MCF 10A (cell line): ENCODE measurements around the gene KPNA5. TPM values are rescaled to one million over a fixed set of nuclear protein-coding genes. Genes with fewer than 3 reads are reported as not detected.

ENCODE experiments used
- BruUV-seq: library from RNA; stranded (reverse); fragments of 400-500 nt; replicated peaks from 2 replicates; lab custom pipeline; 2021; lab: Mats Ljungman, UMichigan
- CTCF ChIA-PET: fragments of 300-600 bp; sonication (Branson Sonifier 250); formaldehyde crosslinking; extraction: SDS; loops from one replicate; lab custom pipeline; 2021; ENCODE audit warnings: antibody characterized with exemption, inconsistent platforms; lab: Yijun Ruan, JAX
- POLR2A ChIA-PET: fragments of 300-600, 350-650 bp; sonication (Branson Sonifier 250); formaldehyde crosslinking; extraction: SDS; loops from one replicate; lab custom pipeline; 2020; ENCODE audit warnings: antibody characterized with exemption, inconsistent platforms; lab: Yijun Ruan, JAX
- DNase-seq: peaks from one replicate; pipeline ENCODE4 v3.0.0-alpha.2; 2018; ENCODE audit not compliant: unreplicated experiment
- H3K27ac Mint-ChIP-seq: one replicate; pipeline ENCODE4 v1.8.0; 2022; ENCODE audit warnings: mild to moderate bottlenecking, low read depth, mixed read lengths; ENCODE audit not compliant: unreplicated experiment
- H3K27me3 Mint-ChIP-seq: one replicate; pipeline ENCODE4 v1.8.0; 2022; ENCODE audit warnings: mixed read lengths; ENCODE audit not compliant: insufficient read depth, unreplicated experiment
- H3K36me3 Mint-ChIP-seq: one replicate; pipeline ENCODE4 v1.8.0; 2022; ENCODE audit warnings: mild to moderate bottlenecking, moderate library complexity, mixed read lengths; ENCODE audit not compliant: insufficient read depth, unreplicated experiment
- H3K4me1 Mint-ChIP-seq: one replicate; pipeline ENCODE4 v1.8.0; 2022; ENCODE audit warnings: mixed read lengths; ENCODE audit not compliant: insufficient read depth, unreplicated experiment
- H3K4me3 Mint-ChIP-seq: one replicate; pipeline ENCODE4 v1.8.0; 2022; ENCODE audit warnings: mild to moderate bottlenecking, moderate library complexity, mixed read lengths; ENCODE audit not compliant: unreplicated experiment
- H3K9me3 Mint-ChIP-seq: one replicate; pipeline ENCODE4 v1.8.0; 2022; ENCODE audit warnings: mixed read lengths; ENCODE audit not compliant: unreplicated experiment
- intact Hi-C: fragments of 100-400 bp; cut with micrococcal nuclease; formaldehyde crosslinking; loops from 2 replicates; pipeline ENCODE4 v1.14.1; 2022
- total RNA-seq: library from RNA; stranded (reverse); gene quantifications from 2 replicates; pipeline ENCODE4 v1.2.3, GENCODE V29; 2022
- TF ChIP-seq, protein P1 (sequence below): fragments of 200-600 bp; IDR thresholded peaks from one replicate; pipeline ENCODE4 v1.8.0; 2022; ENCODE audit warnings: antibody characterized with exemption, mild to moderate bottlenecking; ENCODE audit not compliant: unreplicated experiment

KPNA5 gene
- total RNA-seq, 1 experiment from 2014 or later = 6.0 TPM

DNA sequence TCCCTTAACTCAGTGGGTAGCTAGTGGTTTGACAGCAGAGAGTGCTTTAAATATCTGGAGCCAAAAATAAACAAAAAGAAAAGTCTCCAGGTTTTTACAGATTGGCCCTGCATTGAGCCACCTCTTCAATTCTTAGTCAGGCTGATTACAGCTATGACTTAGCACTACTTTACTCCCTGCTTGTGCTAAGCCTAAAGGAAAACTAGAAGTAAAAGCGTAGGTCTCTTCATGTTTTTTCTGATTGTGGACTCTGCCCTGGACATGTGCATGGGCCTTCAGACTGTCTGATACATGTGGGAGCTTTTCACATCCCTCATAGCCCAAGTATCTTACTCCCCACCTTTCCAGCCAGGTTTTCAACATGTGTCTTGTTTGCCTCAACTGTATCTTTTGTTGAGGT is 33.3 kb downstream of the KPNA5 start:
- no peak for DNase-seq
- CTCF ChIA-PET = no interaction called here
- POLR2A ChIA-PET = interaction anchor here (0.6 kb wide), 1 partner anchor 317 kb away, joined by 3 read pairs; no protein-coding TSS in a partner anchor
- TF ChIP-seq, protein P1, sequence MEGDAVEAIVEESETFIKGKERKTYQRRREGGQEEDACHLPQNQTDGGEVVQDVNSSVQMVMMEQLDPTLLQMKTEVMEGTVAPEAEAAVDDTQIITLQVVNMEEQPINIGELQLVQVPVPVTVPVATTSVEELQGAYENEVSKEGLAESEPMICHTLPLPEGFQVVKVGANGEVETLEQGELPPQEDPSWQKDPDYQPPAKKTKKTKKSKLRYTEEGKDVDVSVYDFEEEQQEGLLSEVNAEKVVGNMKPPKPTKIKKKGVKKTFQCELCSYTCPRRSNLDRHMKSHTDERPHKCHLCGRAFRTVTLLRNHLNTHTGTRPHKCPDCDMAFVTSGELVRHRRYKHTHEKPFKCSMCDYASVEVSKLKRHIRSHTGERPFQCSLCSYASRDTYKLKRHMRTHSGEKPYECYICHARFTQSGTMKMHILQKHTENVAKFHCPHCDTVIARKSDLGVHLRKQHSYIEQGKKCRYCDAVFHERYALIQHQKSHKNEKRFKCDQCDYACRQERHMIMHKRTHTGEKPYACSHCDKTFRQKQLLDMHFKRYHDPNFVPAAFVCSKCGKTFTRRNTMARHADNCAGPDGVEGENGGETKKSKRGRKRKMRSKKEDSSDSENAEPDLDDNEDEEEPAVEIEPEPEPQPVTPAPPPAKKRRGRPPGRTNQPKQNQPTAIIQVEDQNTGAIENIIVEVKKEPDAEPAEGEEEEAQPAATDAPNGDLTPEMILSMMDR = no peak
- Mint-ChIP-seq H3K27me3 (no peaks in the 10 kb centered on the region), H3K27ac (no peak overlapping the region), H3K4me3 (no peak overlapping the region), H3K4me1 (no peaks in the 10 kb centered on the region), H3K9me3 (no peaks in the 10 kb centered on the region), H3K36me3 (peaks cover 64% of the 10 kb centered on the region)
- no TSS peak for BruUV-seq
- intact Hi-C loops = no loop called here

DNA sequence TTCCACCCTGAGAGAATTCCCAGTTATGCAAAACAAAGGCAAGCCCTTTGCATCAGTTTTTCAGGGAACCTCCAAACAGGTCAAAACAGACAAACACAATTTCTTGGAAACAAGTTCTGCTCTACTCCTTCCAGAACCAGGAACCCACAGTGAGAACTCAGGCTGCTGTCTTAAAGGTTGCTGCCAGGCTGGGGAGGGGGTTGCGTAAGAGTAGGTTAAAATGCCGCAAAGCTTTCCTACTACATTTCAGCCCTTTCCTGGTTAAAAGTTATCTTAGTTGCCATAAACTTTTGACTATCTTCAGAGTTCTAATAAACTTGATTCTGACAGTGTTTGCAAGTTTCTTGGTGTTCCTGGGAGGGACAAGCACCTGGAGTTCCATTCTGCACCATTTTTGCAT is 33.8 kb downstream of the KPNA5 start:
- ChIA-PET CTCF (no interaction called here), POLR2A (interaction anchor here (0.7 kb wide), 1 partner anchor 208 kb away, joined by 3 read pairs; no protein-coding TSS in a partner anchor)
- Mint-ChIP-seq H3K9me3 (no peaks in the 10 kb centered on the region), H3K27ac (no peak overlapping the region), H3K27me3 (no peaks in the 10 kb centered on the region), H3K4me1 (no peaks in the 10 kb centered on the region), H3K36me3 (peaks cover 63% of the 10 kb centered on the region), H3K4me3 (no peak overlapping the region)
- intact Hi-C loops = no loop called here
- TF ChIP-seq, protein P1 = no peak
- DNase-seq = no peak
- BruUV-seq = no TSS peak

DNA sequence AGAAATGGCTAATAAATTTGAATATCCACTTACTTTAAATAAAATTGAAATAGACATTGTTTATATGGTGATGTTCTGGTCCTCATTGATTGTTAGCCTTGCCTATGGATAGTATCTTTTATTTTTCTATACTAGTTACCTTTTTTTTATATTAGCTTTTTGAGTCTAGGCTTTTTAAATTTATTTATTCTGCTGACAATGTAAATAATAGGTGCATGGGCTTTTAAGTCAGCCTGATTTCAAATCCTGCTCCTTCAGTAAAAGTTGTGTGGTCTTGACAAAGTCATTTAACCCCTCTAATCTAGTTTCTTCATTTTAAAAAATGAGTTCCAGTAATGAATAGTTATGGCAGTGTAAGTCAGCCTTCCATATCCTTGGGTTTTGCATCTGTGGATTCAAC is 45.9 kb downstream of the KPNA5 start:
- BruUV-seq = no TSS peak
- intact Hi-C loops = no loop called here
- DNase-seq = no peak
- Mint-ChIP-seq H3K4me1 (no peaks in the 10 kb centered on the region), H3K36me3 (peaks cover 61% of the 10 kb centered on the region), H3K27me3 (no peaks in the 10 kb centered on the region), H3K27ac (no peak overlapping the region), H3K9me3 (no peaks in the 10 kb centered on the region), H3K4me3 (no peak overlapping the region)
- ChIA-PET POLR2A (no interaction called here), CTCF (interaction anchor here (0.6 to 0.7 kb wide), 2 partner anchors 23 to 40 kb away, joined by 3 read pairs; no protein-coding TSS in a partner anchor)
- TF ChIP-seq, protein P1 = no peak

DNA sequence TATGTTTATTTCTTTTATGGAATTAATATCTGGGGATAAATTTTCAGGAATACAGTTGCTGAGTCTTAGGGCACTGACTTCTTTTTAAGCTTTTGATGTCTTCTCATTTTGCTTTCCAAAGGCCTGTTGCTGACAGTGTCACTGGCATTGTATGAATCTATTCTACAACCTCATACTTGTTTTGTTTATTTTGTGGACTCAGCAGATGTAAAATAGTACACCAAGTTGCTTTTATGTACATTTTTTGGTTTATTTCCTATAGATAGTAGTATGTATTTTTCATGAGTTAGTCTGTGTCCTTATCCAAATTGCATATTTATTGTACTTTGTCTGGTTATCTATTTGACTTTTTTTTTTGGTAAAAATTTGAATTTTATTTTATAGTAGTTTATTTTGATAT is 49.5 kb downstream of the KPNA5 start:
- BruUV-seq = no TSS peak
- Mint-ChIP-seq H3K4me3 (no peak overlapping the region), H3K4me1 (no peaks in the 10 kb centered on the region), H3K36me3 (peaks cover 41% of the 10 kb centered on the region), H3K9me3 (no peaks in the 10 kb centered on the region), H3K27ac (no peak overlapping the region), H3K27me3 (no peaks in the 10 kb centered on the region)
- no peak for DNase-seq
- POLR2A ChIA-PET = no interaction called here
- TF ChIP-seq, protein P1 = no peak
- intact Hi-C loops = no loop called here
- CTCF ChIA-PET = no interaction called here
